Erythroblast (primary cell): ENCODE results near the gene FLOT2.

ENCODE experiments used
- GATA1 ChIP-seq: IDR thresholded peaks from 2 replicates; pipeline ENCODE4 v1.6.1; 2011; ENCODE audit warnings: low read depth, mild to moderate bottlenecking, control low read depth, low read length, moderate library complexity
- POLR2A ChIP-seq: IDR thresholded peaks from 2 replicates; pipeline ENCODE4 v1.6.1; 2011; ENCODE audit warnings: mild to moderate bottlenecking, low read length

DNA sequence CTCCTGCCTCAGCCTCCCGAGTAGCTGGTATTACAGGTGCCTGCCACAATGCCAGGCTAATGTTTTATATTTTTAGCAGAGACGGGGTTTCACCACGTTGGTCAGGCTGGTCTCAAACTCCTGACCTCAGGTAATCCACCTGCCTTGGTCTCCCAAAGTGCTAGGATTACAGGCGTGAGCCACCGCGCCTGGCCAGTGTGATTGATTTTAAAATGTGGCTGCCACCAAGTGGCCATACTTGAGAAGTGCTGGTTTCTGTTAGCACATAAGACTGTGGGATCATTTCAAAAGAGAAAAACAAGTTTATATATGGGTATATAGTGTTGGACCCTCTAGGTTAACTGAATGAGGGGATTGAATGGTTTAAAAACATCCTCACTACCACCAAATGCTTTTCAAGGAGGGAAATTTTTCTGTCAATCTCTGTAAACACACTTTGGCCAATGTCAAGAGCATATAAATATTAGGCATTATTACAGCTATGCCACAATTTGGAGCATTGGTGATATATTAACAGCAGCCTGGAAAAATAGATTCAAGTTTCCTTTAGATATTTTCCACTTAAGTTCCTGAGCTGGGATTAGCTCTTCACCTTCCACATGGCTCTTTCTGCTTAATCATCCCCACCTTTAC is 18.9 kb upstream of the FLOT2 start:
- TF ChIP-seq POLR2A (no peak), GATA1 (no peak)
